ENCODE results near the gene B3GNT5.

Gene B3GNT5

DNA sequence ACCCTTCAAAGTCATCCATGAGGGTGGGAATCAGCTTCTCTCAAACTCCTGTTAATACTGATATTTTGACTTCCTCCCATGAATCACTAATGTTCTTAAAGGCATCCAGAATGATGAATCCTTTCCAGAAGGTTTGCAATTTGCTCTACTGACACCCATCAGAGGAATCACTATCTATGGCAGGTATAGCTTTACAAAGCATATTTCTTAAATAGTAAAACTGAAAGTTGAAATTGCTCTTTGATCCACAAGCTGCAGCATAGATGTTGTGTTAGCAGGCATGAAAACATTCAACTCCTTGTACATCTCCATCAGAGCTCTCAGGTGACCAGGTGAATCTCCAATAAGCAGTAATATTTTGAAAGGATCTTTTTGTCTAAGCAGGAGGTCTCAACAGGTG lies 66.3 kb downstream of the B3GNT5 start:
- Histone ChIP-seq H3K4me3 (replicated peaks; ENCODE audit: insufficient read depth, low read length) (no peak overlapping the region), H3K27ac (replicated peaks) (no peak overlapping the region), H3K27me3 (ENCODE audit: insufficient read depth, poor library complexity, severe bottlenecking) (no peaks in the 10 kb centered on the region)
- no peak for TF ChIP-seq GABPA (IDR thresholded peaks at IDR 0.05; ENCODE audit: low read depth)
- DNase-seq (ENCODE audit: low read depth in 1 of 2, low spot score in 1 of 2) = no peak

All from HL-60 (cell line).